IPS-20b (cell line): Measurements from ENCODE around the gene CDC25B.

ENCODE experiments used
- H3K27ac ChIP-seq: one replicate; pipeline ENCODE4 v1.5.1; 2013; ENCODE audit warnings: low read length
- H3K27me3 ChIP-seq: 2 replicates; pipeline ENCODE4 v1.6.1; 2013; ENCODE audit warnings: mild to moderate bottlenecking, low read length, inconsistent platforms; ENCODE audit not compliant: insufficient read depth
- H3K36me3 ChIP-seq: 2 replicates; pipeline ENCODE4 v1.6.1; 2013; ENCODE audit warnings: low read depth, mild to moderate bottlenecking, inconsistent platforms, low read length, moderate library complexity; ENCODE audit not compliant: insufficient read depth
- H3K4me1 ChIP-seq: 2 replicates; pipeline ENCODE4 v1.6.1; 2013; ENCODE audit warnings: mild to moderate bottlenecking, control low read depth, inconsistent platforms, low read length, moderate library complexity; ENCODE audit not compliant: insufficient read depth
- H3K4me3 ChIP-seq: 2 replicates; pipeline ENCODE4 v1.5.1; 2013; ENCODE audit warnings: mild to moderate bottlenecking, low read length, inconsistent platforms
- H3K9ac ChIP-seq: 2 replicates; pipeline ENCODE4 v1.6.1; 2013; ENCODE audit warnings: low read depth, mild to moderate bottlenecking, inconsistent platforms, low read length, moderate library complexity
- H3K9me3 ChIP-seq: 2 replicates; pipeline ENCODE4 v1.6.1; 2013; ENCODE audit warnings: mild to moderate bottlenecking, low read depth, low read length, inconsistent platforms; ENCODE audit not compliant: insufficient read depth

Gene CDC25B

GRCh38 chr20:3781153-3781910 is 14.8 kb upstream of the CDC25B start, which contains the start of gene SPEF1:
TSS of gene SPEF1 (minus strand) at chr20:3781448. CDS start at chr20:3781287, 161 bp downstream.
- peaks cover 8% of the 10 kb centered on the region; the same call in 1 of the 2 replicates for H3K4me1 ChIP-seq
- H3K9ac ChIP-seq: no peak within 1 kb of the TSS; the same call in 1 of the 2 replicates
- peak within 1 kb of the TSS; percentile 63 for H3K4me3 ChIP-seq
- H3K36me3 ChIP-seq: peaks cover 7% of the 10 kb centered on the region; the same call in 1 of the 2 replicates
- no peaks in the 10 kb centered on the region for H3K9me3 ChIP-seq
- H3K27me3 ChIP-seq: peaks cover 45% of the 10 kb centered on the region
- no peak within 1 kb of the TSS for H3K27ac ChIP-seq

GRCh38 chr20:3782597-3782996 is 13.5 kb upstream of the CDC25B start:
- Histone ChIP-seq H3K27ac (no peak overlapping the region), H3K9me3 (no peaks in the 10 kb centered on the region), H3K9ac (no peak overlapping the region), H3K4me1 (peaks cover 13% of the 10 kb centered on the region; the same call in 1 of the 2 replicates), H3K36me3 (peaks cover 7% of the 10 kb centered on the region; the same call in 1 of the 2 replicates), H3K27me3 (peaks cover 40% of the 10 kb centered on the region), H3K4me3 (no peak overlapping the region)

- Histone ChIP-seq H3K9me3 (no peaks in the 10 kb centered on the region), H3K4me1 (peaks cover 13% of the 10 kb centered on the region; the same call in 1 of the 2 replicates), H3K36me3 (peaks cover 7% of the 10 kb centered on the region; the same call in 1 of the 2 replicates), H3K27me3 (peaks cover 38% of the 10 kb centered on the region), H3K4me3 (no peak overlapping the region), H3K9ac (no peak overlapping the region), H3K27ac (no peak overlapping the region)
These were observed 13.0 kb upstream of the CDC25B start for GRCh38 chr20:3783068-3783489.

- Histone ChIP-seq H3K4me1 (peaks cover 13% of the 10 kb centered on the region; the same call in 1 of the 2 replicates), H3K36me3 (peaks cover 7% of the 10 kb centered on the region; the same call in 1 of the 2 replicates), H3K27ac (no peak overlapping the region), H3K9ac (no peak overlapping the region), H3K27me3 (peaks cover 36% of the 10 kb centered on the region), H3K4me3 (no peak overlapping the region), H3K9me3 (no peaks in the 10 kb centered on the region)
These were observed 12.5 kb upstream of the CDC25B start for GRCh38 chr20:3783511-3784195.

GRCh38 chr20:3784216-3784853 is 11.8 kb upstream of the CDC25B start:
- H3K4me1 ChIP-seq: peaks cover 13% of the 10 kb centered on the region; the same call in 1 of the 2 replicates
- H3K27ac ChIP-seq: no peak overlapping the region
- no peak overlapping the region for H3K4me3 ChIP-seq
- H3K36me3 ChIP-seq: peaks cover 7% of the 10 kb centered on the region; the same call in 1 of the 2 replicates
- H3K27me3 ChIP-seq: peaks cover 30% of the 10 kb centered on the region
- H3K9ac ChIP-seq: no peak overlapping the region
- H3K9me3 ChIP-seq: no peaks in the 10 kb centered on the region

- Histone ChIP-seq H3K4me1 (peaks cover 13% of the 10 kb centered on the region; the same call in 1 of the 2 replicates), H3K36me3 (peaks cover 7% of the 10 kb centered on the region; the same call in 1 of the 2 replicates), H3K4me3 (no peak overlapping the region), H3K27me3 (peaks cover 24% of the 10 kb centered on the region), H3K9me3 (no peaks in the 10 kb centered on the region), H3K27ac (no peak overlapping the region), H3K9ac (no peak overlapping the region)
These were observed 11.3 kb upstream of the CDC25B start for GRCh38 chr20:3784863-3785239.

- peaks cover 13% of the 10 kb centered on the region; the same call in 1 of the 2 replicates for H3K4me1 ChIP-seq
- no peaks in the 10 kb centered on the region for H3K9me3 ChIP-seq
- no peak overlapping the region for H3K27ac ChIP-seq
- H3K36me3 ChIP-seq: peaks cover 7% of the 10 kb centered on the region; the same call in 1 of the 2 replicates
- peak overlapping the region; percentile 80; the same call in 1 of the 2 replicates for H3K9ac ChIP-seq
- H3K4me3 ChIP-seq: peak overlapping the region; percentile 83; the same call in 1 of the 2 replicates
- H3K27me3 ChIP-seq: peaks cover 18% of the 10 kb centered on the region
These were observed 10.6 kb upstream of the CDC25B start for GRCh38 chr20:3785240-3786125.

GRCh38 chr20:3786126-3786484 is 10.0 kb upstream of the CDC25B start:
- peaks cover 7% of the 10 kb centered on the region; the same call in 1 of the 2 replicates for H3K36me3 ChIP-seq
- H3K4me3 ChIP-seq: peak overlapping the region; percentile 83
- H3K4me1 ChIP-seq: peaks cover 9% of the 10 kb centered on the region; the same call in 1 of the 2 replicates
- no peaks in the 10 kb centered on the region for H3K9me3 ChIP-seq
- H3K9ac ChIP-seq: peak overlapping the region; percentile 80
- peaks cover 14% of the 10 kb centered on the region for H3K27me3 ChIP-seq
- H3K27ac ChIP-seq: no peak overlapping the region

GRCh38 chr20:3786665-3787323 is 9.3 kb upstream of the CDC25B start, which contains the start of gene CENPB:
TSS of gene CENPB (minus strand) at chr20:3786740. CDS start at chr20:3786483, 257 bp downstream.
- Histone ChIP-seq H3K27me3 (peaks cover 14% of the 10 kb centered on the region), H3K4me3 (peak within 1 kb of the TSS; percentile 83), H3K4me1 (peaks cover 6% of the 10 kb centered on the region; the same call in 1 of the 2 replicates), H3K27ac (no peak within 1 kb of the TSS), H3K9ac (peak within 1 kb of the TSS; percentile 80), H3K9me3 (no peaks in the 10 kb centered on the region), H3K36me3 (peaks cover 7% of the 10 kb centered on the region; the same call in 1 of the 2 replicates)

GRCh38 chr20:3787324-3788014 is 8.6 kb upstream of the CDC25B start:
- Histone ChIP-seq H3K27ac (no peak overlapping the region), H3K36me3 (peaks cover 7% of the 10 kb centered on the region; the same call in 1 of the 2 replicates), H3K4me1 (peaks cover 6% of the 10 kb centered on the region; the same call in 1 of the 2 replicates), H3K27me3 (peaks cover 14% of the 10 kb centered on the region), H3K9ac (no peak overlapping the region), H3K4me3 (peak overlapping the region; percentile 59), H3K9me3 (no peaks in the 10 kb centered on the region)
